Ascending aorta (tissue), 2 donors: Measurements from ENCODE around the gene SLC7A6. TPM values are rescaled to one million over a fixed set of nuclear protein-coding genes. Genes with fewer than 3 reads are reported as not detected.

ENCODE experiments used
- DNase-seq, 2 donors: peaks; one replicate each; pipeline ENCODE4 v3.0.0-alpha.2; 2019; ENCODE audit warnings: low spot score in 2 of 2
- H3K27ac ChIP-seq, 2 donors: fragments of 200-600 bp; sonication (generic); one replicate each; pipeline ENCODE4 v1.5.1; 2016 to 2017; ENCODE audit warnings: mild to moderate bottlenecking in 1 of 2
- H3K27me3 ChIP-seq: fragments of 200-600 bp; sonication (generic); one replicate; pipeline ENCODE4 v1.5.1; 2017
- H3K36me3 ChIP-seq, 2 donors: fragments of 200-600 bp; sonication (generic); one replicate each; pipeline ENCODE4 v1.5.1; 2016
- H3K4me1 ChIP-seq, 2 donors: fragments of 200-600 bp; sonication (generic); one replicate each; pipeline ENCODE4 v1.5.1; 2016 to 2017; ENCODE audit warnings: mild to moderate bottlenecking in 1 of 2
- H3K4me3 ChIP-seq, 2 donors: fragments of 200-600 bp; sonication (generic); one replicate each; pipeline ENCODE4 v1.5.1; 2016 to 2017; ENCODE audit warnings: mild to moderate bottlenecking in 1 of 2
- H3K9me3 ChIP-seq, 2 donors: fragments of 200-600 bp; sonication (generic); one replicate each; pipeline ENCODE4 v1.5.1; 2016
- intact Hi-C: fragments of 100-400 bp; cut with DNase I; formaldehyde crosslinking; loops from one replicate; pipeline ENCODE4 v1.15.1; 2023
- total RNA-seq: library from RNA; depleted of rRNA; stranded (reverse); fragments of >200 nt; gene quantifications from one replicate; pipeline ENCODE4 v1.1.0, GENCODE V29; 2016
- TF ChIP-seq, protein P1 (sequence below), 3 experiments: fragments of 200-600 bp in 2 of 3; fragments of 450-650 bp in 1 of 3; sonication (generic) in 2 of 3; IDR thresholded peaks; one replicate each; pipeline ENCODE4 v1.5.1; 2016 to 2019; ENCODE audit warnings: antibody characterized with exemption in 3 of 3, mild to moderate bottlenecking in 1 of 3, moderate library complexity in 1 of 3

The SLC7A6 gene
- total RNA-seq, 1 donor from 2014 or later: 27.7 TPM

GRCh38 chr16:68282064-68282452, 17.7 kb downstream of the SLC7A6 start:
- intact Hi-C loops: no loop called here
- Histone ChIP-seq H3K27ac (no peak overlapping the region), H3K36me3 (peaks cover 17 to 37% of the 10 kb centered on the region in 2 donors), H3K4me3 (no peak overlapping the region), H3K4me1 (peaks cover 5 to 10% of the 10 kb centered on the region in 2 donors), H3K27me3 (no peaks in the 10 kb centered on the region), H3K9me3 (no peaks in the 10 kb centered on the region)
- TF ChIP-seq, protein P1, sequence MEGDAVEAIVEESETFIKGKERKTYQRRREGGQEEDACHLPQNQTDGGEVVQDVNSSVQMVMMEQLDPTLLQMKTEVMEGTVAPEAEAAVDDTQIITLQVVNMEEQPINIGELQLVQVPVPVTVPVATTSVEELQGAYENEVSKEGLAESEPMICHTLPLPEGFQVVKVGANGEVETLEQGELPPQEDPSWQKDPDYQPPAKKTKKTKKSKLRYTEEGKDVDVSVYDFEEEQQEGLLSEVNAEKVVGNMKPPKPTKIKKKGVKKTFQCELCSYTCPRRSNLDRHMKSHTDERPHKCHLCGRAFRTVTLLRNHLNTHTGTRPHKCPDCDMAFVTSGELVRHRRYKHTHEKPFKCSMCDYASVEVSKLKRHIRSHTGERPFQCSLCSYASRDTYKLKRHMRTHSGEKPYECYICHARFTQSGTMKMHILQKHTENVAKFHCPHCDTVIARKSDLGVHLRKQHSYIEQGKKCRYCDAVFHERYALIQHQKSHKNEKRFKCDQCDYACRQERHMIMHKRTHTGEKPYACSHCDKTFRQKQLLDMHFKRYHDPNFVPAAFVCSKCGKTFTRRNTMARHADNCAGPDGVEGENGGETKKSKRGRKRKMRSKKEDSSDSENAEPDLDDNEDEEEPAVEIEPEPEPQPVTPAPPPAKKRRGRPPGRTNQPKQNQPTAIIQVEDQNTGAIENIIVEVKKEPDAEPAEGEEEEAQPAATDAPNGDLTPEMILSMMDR (IDR thresholded peaks at IDR 0.05): no peak
- DNase-seq: no peak

GRCh38 chr16:68283346-68283745, 19.0 kb downstream of the SLC7A6 start:
- H3K36me3 ChIP-seq: peaks cover 17 to 28% of the 10 kb centered on the region in 2 donors
- DNase-seq: no peak
- H3K4me3 ChIP-seq: no peak overlapping the region
- TF ChIP-seq, protein P1 (IDR thresholded peaks at IDR 0.05): no peak
- intact Hi-C loops: no loop called here
- no peaks in the 10 kb centered on the region for H3K9me3 ChIP-seq
- H3K27me3 ChIP-seq: no peaks in the 10 kb centered on the region
- H3K27ac ChIP-seq: peak overlapping the region; percentile 9 to 43
- peaks cover 13 to 20% of the 10 kb centered on the region in 2 donors for H3K4me1 ChIP-seq

DNA sequence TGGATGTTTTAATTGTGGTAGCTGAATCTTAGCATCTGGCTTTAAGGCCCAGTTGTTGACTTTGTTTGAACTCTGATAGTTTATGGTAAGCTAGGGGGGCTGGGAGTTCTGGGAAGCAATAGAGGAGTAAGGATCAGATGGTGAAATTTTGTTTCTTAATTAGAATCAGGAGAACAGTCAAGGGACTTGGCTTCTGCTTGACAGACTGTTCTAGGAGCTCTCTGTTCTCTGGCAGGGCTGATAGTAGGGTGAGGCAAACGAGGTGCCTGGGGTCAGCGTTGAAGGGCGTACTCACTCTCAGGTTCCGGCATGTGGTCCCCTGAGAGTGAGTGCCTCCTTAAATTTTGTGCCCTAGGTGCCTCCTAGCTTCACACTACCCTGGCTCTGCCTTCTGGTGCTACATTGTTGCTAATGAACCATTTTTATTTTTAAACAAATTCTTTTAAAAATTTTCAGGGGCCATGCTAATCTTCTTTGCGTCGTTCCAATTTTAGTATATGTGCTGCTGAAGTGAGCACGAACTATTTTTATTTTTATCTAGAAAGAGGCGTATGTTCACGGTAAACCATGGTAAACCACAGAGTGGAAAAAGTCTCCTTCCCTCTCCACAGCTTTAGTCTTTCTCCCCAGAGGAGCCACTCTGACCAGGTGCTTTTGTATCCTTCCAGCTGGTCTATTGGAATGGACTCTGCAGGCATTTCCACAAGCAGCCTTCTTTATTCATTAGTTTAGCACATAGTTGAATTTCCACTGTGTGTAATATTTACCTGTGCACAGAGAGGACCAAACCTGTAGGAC, 19.7 kb downstream of the SLC7A6 start:
- no peaks in the 10 kb centered on the region for H3K9me3 ChIP-seq

GRCh38 chr16:68284847-68285246, 20.5 kb downstream of the SLC7A6 start:
- no peaks in the 10 kb centered on the region for H3K9me3 ChIP-seq
- H3K4me3 ChIP-seq: no peak overlapping the region
- peaks cover 17 to 23% of the 10 kb centered on the region in 2 donors for H3K36me3 ChIP-seq
- no peak for DNase-seq
- TF ChIP-seq, protein P1 (IDR thresholded peaks at IDR 0.05): no peak
- H3K4me1 ChIP-seq: peaks cover 19 to 33% of the 10 kb centered on the region in 2 donors
- peak overlapping the region; percentile 41 to 47 for H3K27ac ChIP-seq
- no peaks in the 10 kb centered on the region for H3K27me3 ChIP-seq
- intact Hi-C loops: no loop called here

More for the DNA sequence above, 19.7 kb downstream of the SLC7A6 start:
- no peak for DNase-seq
- no peak overlapping the region for H3K4me3 ChIP-seq
- peak overlapping the region; percentile 1 to 9 for H3K27ac ChIP-seq
- H3K36me3 ChIP-seq: peaks cover 17 to 28% of the 10 kb centered on the region in 2 donors
- TF ChIP-seq, protein P1 (IDR thresholded peaks at IDR 0.05): no peak
- H3K27me3 ChIP-seq: no peaks in the 10 kb centered on the region
- H3K4me1 ChIP-seq: peaks cover 16 to 27% of the 10 kb centered on the region in 2 donors
- intact Hi-C loops: no loop called here

GRCh38 chr16:68285683-68286082, 21.4 kb downstream of the SLC7A6 start:
- Histone ChIP-seq H3K9me3 (no peaks in the 10 kb centered on the region), H3K4me3 (no peak overlapping the region), H3K27me3 (no peaks in the 10 kb centered on the region), H3K36me3 (peaks cover 20 to 24% of the 10 kb centered on the region in 2 donors), H3K4me1 (peaks cover 20 to 39% of the 10 kb centered on the region in 2 donors), H3K27ac (peak overlapping the region; percentile 41 to 47)
- intact Hi-C loops: no loop called here
- TF ChIP-seq, protein P1 (IDR thresholded peaks at IDR 0.05): no peak
- no peak for DNase-seq
